K562 (cell line): ENCODE results near the gene NR3C2. TPM values are rescaled to one million over a fixed set of nuclear protein-coding genes. Genes with fewer than 3 reads are reported as not detected.

Experiments
- ATAC-seq: fragments of 200-7000 bp; cut with Tn5 transposase; 3 replicates; pipeline ENCODE4 v1.9.1; 2020; ENCODE audit warnings: moderate library complexity
- BruUV-seq: library from RNA; stranded (reverse); fragments of 400-500 nt; replicated peaks from 2 replicates; lab custom pipeline; 2021; lab: Mats Ljungman, UMichigan
- CTCF ChIA-PET: fragments of 300-600 bp; formaldehyde crosslinking; extraction: SDS; loops from one replicate; lab custom pipeline; 2021; ENCODE audit warnings: low intra/inter-chr PET ratio; lab: Yijun Ruan, JAX
- POLR2A ChIA-PET: fragments of 300-600, 350-650 bp; sonication (Branson Sonifier 250); formaldehyde crosslinking; extraction: SDS; loops from one replicate; lab custom pipeline; 2021; ENCODE audit warnings: antibody characterized with exemption, inconsistent platforms; lab: Yijun Ruan, JAX
- DNase-seq, 4 experiments: peaks; one replicate each; pipeline versions ENCODE4 v3.0.0 to v3.0.0-alpha.2; 2011 to 2018; ENCODE audit warnings: low spot score in 3 of 4, mixed read lengths in 3 of 4; ENCODE audit errors: extremely low read depth in 1 of 4
- FAIRE-seq: peaks from 2 replicates; lab custom pipeline; 2011; peaks lifted over from hg19 to GRCh38; lab: Jason Lieb, UNC
- H2AFZ ChIP-seq: 2 replicates; pipeline ENCODE4 v1.6.0; 2011; ENCODE audit warnings: low read depth, low read length, control low read depth, inconsistent platforms
- H3K27ac ChIP-seq: fragments of 200-600 bp; 3 replicates; pipeline ENCODE4 v1.8.0; 2011; ENCODE audit warnings: low read depth, mild to moderate bottlenecking, control low read depth, inconsistent platforms, low read length, moderate library complexity, mixed read lengths; ENCODE audit errors: extremely low read depth
- H3K27me3 ChIP-seq, 2 experiments: fragments of 300-600 bp in 1 of 2; 2 replicates in 1 of 2; 3 replicates in 1 of 2; pipeline versions ENCODE4 v1.6.0 to v1.8.0; 2011; ENCODE audit warnings: inconsistent platforms in 2 of 2, low read length in 2 of 2, mild to moderate bottlenecking in 1 of 2, mixed read lengths in 1 of 2, moderate library complexity in 1 of 2; ENCODE audit not compliant: control insufficient read depth in 2 of 2, insufficient read depth in 2 of 2
- H3K36me3 ChIP-seq: fragments of 300-600 bp; 3 replicates; pipeline ENCODE4 v1.8.0; 2011; ENCODE audit warnings: mild to moderate bottlenecking, low read length, inconsistent platforms; ENCODE audit not compliant: control insufficient read depth, insufficient read depth
- H3K4me1 ChIP-seq, 2 experiments: fragments of 200-600 bp in 1 of 2; replicated peaks in 1 of 2; 2 replicates in 1 of 2; 3 replicates in 1 of 2; pipeline versions ENCODE4 v1.5.1 to v1.8.0; 2011; ENCODE audit warnings: inconsistent platforms in 2 of 2, low read length in 2 of 2, mild to moderate bottlenecking in 1 of 2, mixed read lengths in 1 of 2, moderate library complexity in 1 of 2; ENCODE audit not compliant: control insufficient read depth in 2 of 2, insufficient read depth in 2 of 2
- H3K4me2 ChIP-seq: 2 replicates; pipeline ENCODE4 v1.6.1; 2011; ENCODE audit warnings: low read length, control low read depth, inconsistent platforms, mixed read lengths; ENCODE audit not compliant: insufficient read depth
- H3K4me3 ChIP-seq: fragments of 200-600 bp; sonication (generic), shearing (Covaris generic); 2 replicates; pipeline ENCODE4 v1.5.1; 2016; ENCODE audit warnings: control low read depth, inconsistent platforms
- H3K79me2 ChIP-seq: fragments of 200-600 bp; 3 replicates; pipeline ENCODE4 v1.8.0; 2011; ENCODE audit warnings: low read length, inconsistent platforms; ENCODE audit not compliant: control insufficient read depth, insufficient read depth
- H3K9ac ChIP-seq, 2 experiments: 2 replicates each; pipeline versions ENCODE4 v1.6.0 to v1.6.1; 2011; ENCODE audit warnings: low read depth in 2 of 2, low read length in 2 of 2, control low read depth in 1 of 2, inconsistent platforms in 1 of 2, mild to moderate bottlenecking in 1 of 2, mixed read lengths in 1 of 2; ENCODE audit not compliant: insufficient read depth in 1 of 2
- H3K9me1 ChIP-seq: one replicate; pipeline ENCODE4 v1.6.0; 2011; ENCODE audit warnings: inconsistent platforms, mild to moderate bottlenecking, low read length, moderate library complexity; ENCODE audit not compliant: control insufficient read depth, insufficient read depth
- H3K9me3 ChIP-seq: replicated peaks from 2 replicates; pipeline ENCODE4 v1.5.1; 2011; ENCODE audit warnings: low read depth, low read length, inconsistent platforms; ENCODE audit not compliant: control insufficient read depth, insufficient read depth
- H4K20me1 ChIP-seq: replicated peaks from 2 replicates; pipeline ENCODE4 v1.6.1; 2011; ENCODE audit warnings: low read length, inconsistent platforms, mixed read lengths; ENCODE audit not compliant: control insufficient read depth, insufficient read depth
- ARID3B ChIP-seq: fragments of 250-450 bp; sonication (Bioruptor Pico); IDR thresholded peaks from 2 replicates; pipeline ENCODE4 v1.4.0; 2020; ENCODE audit warnings: borderline replicate concordance
- FOXO4 ChIP-seq: fragments of 450-650 bp; formaldehyde crosslinking; IDR thresholded peaks from 2 replicates; pipeline ENCODE4 v1.4.0; 2020; ENCODE audit warnings: mild to moderate bottlenecking, moderate library complexity
- FOXP4 ChIP-seq: sonication (generic); formaldehyde crosslinking; IDR thresholded peaks from 2 replicates; pipeline ENCODE4 v1.8.0; 2022; ENCODE audit warnings: mild to moderate bottlenecking, missing genetic modification reagents, borderline replicate concordance
- GABPA ChIP-seq: fragments of 200-800 bp; sonication (Bioruptor generic); conservative IDR thresholded peaks from 2 replicates; pipeline ENCODE4 v1.6.1; 2016; ENCODE audit warnings: low read depth, missing genetic modification characterization, missing compliant biosample characterization
- GATA2 ChIP-seq: sonication (generic); formaldehyde crosslinking; IDR thresholded peaks from 2 replicates; pipeline ENCODE4 v1.4.0; 2020; ENCODE audit warnings: mild to moderate bottlenecking, missing genetic modification reagents
- MTA3 ChIP-seq: fragments of 450-650 bp; formaldehyde crosslinking; IDR thresholded peaks from 2 replicates; pipeline ENCODE4 v1.6.1; 2017; ENCODE audit warnings: mild to moderate bottlenecking, borderline replicate concordance
- NCOR1 ChIP-seq: fragments of 450-650 bp; IDR thresholded peaks from 2 replicates; pipeline ENCODE4 v1.6.1; 2016; ENCODE audit warnings: mild to moderate bottlenecking, moderate library complexity
- NFIC ChIP-seq: fragments of 450-650 bp; IDR thresholded peaks from 2 replicates; pipeline ENCODE4 v1.6.1; 2017; ENCODE audit warnings: mild to moderate bottlenecking, inconsistent platforms
- PCBP2 ChIP-seq: fragments of 200-400 bp; formaldehyde crosslinking; IDR thresholded peaks from 2 replicates; pipeline ENCODE4 v1.6.1; 2018; ENCODE audit warnings: low read length, low read depth, mild to moderate bottlenecking, moderate library complexity; ENCODE audit not compliant: poor library complexity, severe bottlenecking
- PKNOX1 ChIP-seq: fragments of 450-650 bp; IDR thresholded peaks from 2 replicates; pipeline ENCODE4 v1.6.1; 2016
- POLR2A ChIP-seq: fragments of 450-650 bp; conservative IDR thresholded peaks from 2 replicates; pipeline ENCODE4 v1.6.1; 2016
- PRPF4 ChIP-seq: fragments of 200-400 bp; formaldehyde crosslinking; IDR thresholded peaks from one replicate; pipeline ENCODE4 v1.6.1; 2017; ENCODE audit warnings: low read length, low read depth, mild to moderate bottlenecking; ENCODE audit not compliant: insufficient read depth, poor library complexity, severe bottlenecking
- SPI1 ChIP-seq: IDR thresholded peaks from 2 replicates; pipeline ENCODE4 v1.6.1; 2011; ENCODE audit warnings: low read depth, low read length, control low read depth, borderline replicate concordance
- SREBF1 ChIP-seq: fragments of 150-350 bp; IDR thresholded peaks from 2 replicates; pipeline ENCODE4 v1.6.1; 2014; ENCODE audit warnings: antibody characterized with exemption, low read depth, low read length, borderline replicate concordance
- SREBF2 ChIP-seq: sonication (generic); formaldehyde crosslinking; IDR thresholded peaks from 2 replicates; pipeline ENCODE4 v1.4.0; 2020; ENCODE audit warnings: mild to moderate bottlenecking, missing genetic modification reagents
- ZNF324 ChIP-seq: fragments of 250-450 bp; sonication (Bioruptor Pico); IDR thresholded peaks from 2 replicates; pipeline ENCODE4 v1.4.0; 2020; ENCODE audit warnings: mild to moderate bottlenecking
- WGBS: fragments of 100-300 bp; shearing (Covaris generic); methylation state at CpG from one replicate; pipeline ENCODE4 v1.1.6; 2016; ENCODE audit warnings: low coverage, mixed read lengths; ENCODE audit not compliant: insufficient coverage; ENCODE audit errors: missing lambda C conversion rate; 5-methylcytosine and 5-hydroxymethylcytosine counted together
- in situ Hi-C: fragments of 300-500 bp; cut with MboI; formaldehyde crosslinking; loops from 4 replicates; pipeline ENCODE4 v1.15.0; 2018; ENCODE audit warnings: inconsistent platforms, mixed read lengths
- intact Hi-C: fragments of 100-400 bp; cut with micrococcal nuclease; formaldehyde crosslinking; loops from 2 replicates; pipeline ENCODE4 v1.14.2; 2022
- polyA plus RNA-seq, 8 experiments: library from polyadenylated mRNA; depleted of rRNA in 4 of 8; stranded (reverse) in 5 of 8; unstranded in 3 of 8; fragments of >200 nt; fragmentation: Nextera tagmentation in 2 of 8; fragmentation: Illumina TruSeq in 1 of 8; extraction: Ambion mirVana in 2 of 8; extraction: Trizol in 1 of 8; gene quantifications; 2 replicates each; pipeline versions ENCODE4 v1.2.1 to v1.2.3, GENCODE V29; 2011 to 2014; ENCODE audit warnings: inconsistent platforms in 1 of 8, missing spikeins in 1 of 8
- total RNA-seq, 7 experiments: library from RNA; depleted of rRNA in 6 of 7; stranded (reverse); fragments of >200 nt in 6 of 7; fragmentation: Illumina TruSeq in 2 of 7; extraction: Trizol in 2 of 7; gene quantifications; 2 replicates each; pipeline versions ENCODE4 v1.2.1 to v1.2.3, GENCODE V29; 2011 to 2021; ENCODE audit warnings: low replicate concordance in 1 of 7

The NR3C2 gene
- total and polyA plus RNA-seq, 9 of the 15 experiments (the other 6 are each of a cell fraction or from before 2014, with no cell fraction given) = 0.01 to 0.28 (median 0.16) TPM; not detected in 2

GRCh38 chr4:148068065-148068911, 373.9 kb downstream of the NR3C2 start:
- ChIA-PET POLR2A (no interaction called here), CTCF (no interaction called here)
- Histone ChIP-seq H3K9me1 (no peaks in the 10 kb centered on the region), H2AFZ (no peak overlapping the region), H3K4me2 (no peak overlapping the region), H3K79me2 (no peaks in the 10 kb centered on the region), H3K27ac (no peak overlapping the region), H3K9ac (no peak overlapping the region), H3K4me3 (no peak overlapping the region), H3K36me3 (no peaks in the 10 kb centered on the region), H3K27me3 (peaks cover 3 to 9% of the 10 kb centered on the region in 2 experiments; a peak in 3 of 5 replicates), H3K4me1 (no peaks in the 10 kb centered on the region), H4K20me1 (no peaks in the 10 kb centered on the region), H3K9me3 (no peaks in the 10 kb centered on the region)
- no peak for TF ChIP-seq SREBF2 (CRISPR knock-in tag)
- no peak for TF ChIP-seq NFIC
- TF ChIP-seq SREBF1 = no peak
- no peak for TF ChIP-seq PCBP2
- no peak for TF ChIP-seq PKNOX1
- no peak for TF ChIP-seq ZNF324
- no peak for TF ChIP-seq PRPF4
- no peak for TF ChIP-seq FOXP4
- no peak for TF ChIP-seq GABPA (tag)
- no peak for TF ChIP-seq ARID3B
- no peak for TF ChIP-seq GATA2 (CRISPR knock-in tag)
- no peak for TF ChIP-seq FOXO4 (CRISPR knock-in tag)
- no peak for TF ChIP-seq SPI1
- TF ChIP-seq NCOR1 = no peak
- no peak for TF ChIP-seq MTA3
- TF ChIP-seq POLR2A = no peak
- no peak for ATAC-seq
- in situ Hi-C loops (no loop called here), intact Hi-C loops (no loop called here)
- FAIRE-seq = no peak
- DNase-seq = no peak
- WGBS = 0% methylated on average over 13 of the region's 13 CpGs
- BruUV-seq = no TSS peak
